HS-27A (cell line): ENCODE data around the gene TRIM2.

Experiments used
- DNase-seq: peaks from one replicate; pipeline ENCODE4 v3.0.0-alpha.2; 2012; ENCODE audit warnings: low read depth, missing footprints

The TRIM2 gene

GRCh38 chr4:153375303-153375702 lies 171.1 kb downstream of the TRIM2 start:
- no peak for DNase-seq

- no peak for DNase-seq
Observed at GRCh38 chr4:153383131-153383530, 178.9 kb downstream of the TRIM2 start.

DNA sequence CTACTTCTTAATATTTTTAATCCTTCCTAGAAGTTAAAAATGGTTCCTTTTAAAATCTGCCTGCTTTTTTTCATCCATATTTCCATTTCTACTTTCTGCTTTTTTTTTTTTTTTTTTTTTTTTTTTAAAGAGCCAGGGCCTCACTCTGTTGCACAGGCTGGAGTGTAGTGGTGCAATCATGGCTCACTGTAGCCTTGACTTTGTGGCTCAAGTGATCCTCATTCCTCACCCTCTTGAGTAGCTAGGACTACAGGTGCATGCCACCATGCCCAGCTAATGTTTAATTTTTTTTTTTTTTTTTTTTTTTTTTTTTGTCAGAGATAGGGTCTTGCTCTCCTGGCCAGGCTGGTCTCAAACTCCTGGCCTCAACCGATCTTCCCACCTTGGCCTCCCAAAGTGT lies 179.9 kb downstream of the TRIM2 start:
- DNase-seq, result no peak

DNA sequence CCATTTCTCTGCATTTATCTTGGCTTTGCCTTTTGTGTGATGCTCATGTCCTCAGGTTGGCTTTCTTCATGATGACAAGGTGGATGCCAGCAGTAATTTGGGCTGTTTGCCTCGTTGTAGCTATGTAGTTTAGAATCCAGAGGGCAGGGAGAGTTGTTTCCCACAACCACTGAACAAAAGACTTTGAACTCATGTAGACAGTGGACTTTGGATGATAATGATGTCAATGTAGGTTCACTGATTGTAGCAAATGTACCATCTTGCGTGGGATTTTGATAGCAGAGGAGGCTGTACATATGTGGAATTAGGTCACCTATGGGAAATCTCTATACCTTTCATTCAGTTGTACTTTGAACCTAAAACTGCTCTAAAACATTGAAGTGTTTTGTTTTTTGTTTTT lies 181.5 kb downstream of the TRIM2 start:
- no peak for DNase-seq

- DNase-seq, result no peak
Observed at GRCh38 chr4:153387981-153388380, 183.7 kb downstream of the TRIM2 start.
